Liver (tissue), 9 donors: ENCODE results near the gene ARAP1. TPM values are rescaled to one million over a fixed set of nuclear protein-coding genes. Genes with fewer than 3 reads are reported as not detected.

Source experiments
- DNase-seq: peaks from one replicate; pipeline ENCODE4 v3.0.0-alpha.2; 2017; ENCODE audit warnings: low spot score
- H3K27ac ChIP-seq, 2 donors: one replicate each; pipeline ENCODE4 v1.7.0; 2013; ENCODE audit warnings: inconsistent platforms in 2 of 2, low read length in 2 of 2, control low read depth in 1 of 2, low read depth in 1 of 2, mild to moderate bottlenecking in 1 of 2
- H3K27me3 ChIP-seq, 4 donors: one replicate each; pipeline versions ENCODE4 v1.6.1 to v1.7.0; 2013; ENCODE audit warnings: low read length in 3 of 4, inconsistent platforms in 1 of 4, mild to moderate bottlenecking in 1 of 4, moderate library complexity in 1 of 4; ENCODE audit not compliant: control insufficient read depth in 4 of 4, insufficient read depth in 4 of 4
- H3K36me3 ChIP-seq, 4 donors: one replicate each; pipeline versions ENCODE4 v1.6.1 to v1.7.0; 2013; ENCODE audit warnings: low read length in 3 of 4, mild to moderate bottlenecking in 3 of 4, low read depth in 1 of 4, moderate library complexity in 1 of 4; ENCODE audit not compliant: control insufficient read depth in 4 of 4, insufficient read depth in 3 of 4
- H3K4me1 ChIP-seq, 4 donors: one replicate each; pipeline versions ENCODE4 v1.6.1 to v1.7.0; 2013; ENCODE audit warnings: low read length in 3 of 4, mild to moderate bottlenecking in 3 of 4, moderate library complexity in 1 of 4; ENCODE audit not compliant: control insufficient read depth in 4 of 4, insufficient read depth in 4 of 4
- H3K4me3 ChIP-seq, 3 donors: one replicate each; pipeline versions ENCODE4 v1.6.1 to v1.7.0; 2013; ENCODE audit warnings: low read length in 3 of 3, control low read depth in 1 of 3, low read depth in 1 of 3, mild to moderate bottlenecking in 1 of 3
- H3K9ac ChIP-seq, 2 donors: one replicate each; pipeline ENCODE4 v1.7.0; 2013; ENCODE audit warnings: low read length in 2 of 2, mild to moderate bottlenecking in 2 of 2, moderate library complexity in 2 of 2, control low read depth in 1 of 2, low read depth in 1 of 2
- H3K9me3 ChIP-seq, 4 donors: one replicate each; pipeline versions ENCODE4 v1.6.1 to v1.7.0; 2013; ENCODE audit warnings: low read length in 3 of 4; ENCODE audit not compliant: control insufficient read depth in 4 of 4
- EGR1 ChIP-seq, 2 donors: IDR thresholded peaks; 2 replicates each; pipeline ENCODE4 v1.6.1; 2016 to 2018; ENCODE audit warnings: antibody characterized with exemption in 2 of 2, low read depth in 2 of 2
- FOXA1 ChIP-seq: IDR thresholded peaks from 2 replicates; pipeline ENCODE4 v1.6.1; 2016; ENCODE audit warnings: antibody characterized with exemption
- FOXA2 ChIP-seq: IDR thresholded peaks from 2 replicates; pipeline ENCODE4 v1.6.1; 2016; ENCODE audit warnings: antibody characterized with exemption
- GABPA ChIP-seq, 2 donors: IDR thresholded peaks in 1 of 2; conservative IDR thresholded peaks in 1 of 2; 2 replicates each; pipeline ENCODE4 v1.6.1; 2016; ENCODE audit warnings: antibody characterized with exemption in 2 of 2, mild to moderate bottlenecking in 1 of 2, moderate library complexity in 1 of 2
- HNF4A ChIP-seq, 2 donors: conservative IDR thresholded peaks; 2 replicates each; pipeline ENCODE4 v1.6.1; 2016; ENCODE audit warnings: antibody characterized with exemption in 2 of 2, mild to moderate bottlenecking in 2 of 2
- HNF4G ChIP-seq: IDR thresholded peaks from 2 replicates; pipeline ENCODE4 v1.6.1; 2016; ENCODE audit warnings: antibody characterized with exemption
- JUND ChIP-seq, 2 donors: IDR thresholded peaks; 2 replicates each; pipeline ENCODE4 v1.6.1; 2016; ENCODE audit warnings: antibody characterized with exemption in 2 of 2
- NR2F2 ChIP-seq: IDR thresholded peaks from 2 replicates; pipeline ENCODE4 v1.6.1; 2016; ENCODE audit warnings: antibody characterized with exemption
- RAD21 ChIP-seq, 2 donors: IDR thresholded peaks; 2 replicates each; pipeline ENCODE4 v1.6.1; 2016; ENCODE audit warnings: antibody characterized with exemption in 2 of 2, mild to moderate bottlenecking in 2 of 2
- RXRA ChIP-seq, 2 donors: IDR thresholded peaks; 2 replicates each; pipeline ENCODE4 v1.6.1; 2017 to 2018; ENCODE audit warnings: antibody characterized with exemption in 2 of 2, mild to moderate bottlenecking in 1 of 2
- SP1 ChIP-seq: IDR thresholded peaks from 2 replicates; pipeline ENCODE4 v1.6.1; 2018; ENCODE audit warnings: antibody characterized with exemption, mild to moderate bottlenecking
- TAF1 ChIP-seq: conservative IDR thresholded peaks from 2 replicates; pipeline ENCODE4 v1.6.1; 2016; ENCODE audit warnings: antibody characterized with exemption, mild to moderate bottlenecking
- YY1 ChIP-seq: IDR thresholded peaks from 2 replicates; pipeline ENCODE4 v1.6.1; 2016; ENCODE audit warnings: antibody characterized with exemption, mild to moderate bottlenecking
- WGBS: extraction: QIAGEN DNeasy Blood & Tissue Kit; methylation state at CpG from one replicate; pipeline ENCODE4 v1.1.7; 2013; 5-methylcytosine and 5-hydroxymethylcytosine counted together
- polyA plus RNA-seq, 2 donors: library from polyadenylated mRNA; stranded (reverse) in 1 of 2; unstranded in 1 of 2; fragments of 200-250 nt in 1 of 2; fragments of >200 nt in 1 of 2; fragmentation: Nextera tagmentation in 1 of 2; extraction: Ambion mirVana in 1 of 2; gene quantifications; one replicate each; pipeline versions ENCODE4 v1.2.1 to v1.2.3, GENCODE V29; 2013 to 2015
- total RNA-seq, 2 donors: library from RNA; depleted of rRNA; stranded (reverse); fragments of >200 nt; gene quantifications; one replicate each; pipeline ENCODE4 v1.2.3, GENCODE V29; 2014
- TF ChIP-seq, protein P1 (sequence below): fragments of 150-350 bp; IDR thresholded peaks from 2 replicates; pipeline ENCODE4 v1.5.1; 2017; ENCODE audit warnings: improper control_type of control experiment, low read depth, low read length; ENCODE audit not compliant: missing input control
- TF ChIP-seq, protein P2 (sequence below): IDR thresholded peaks from 2 replicates; pipeline ENCODE4 v1.6.1; 2016; ENCODE audit warnings: antibody characterized with exemption
- TF ChIP-seq, protein P3 (sequence below): IDR thresholded peaks from 2 replicates; pipeline ENCODE4 v1.6.1; 2016; ENCODE audit warnings: antibody characterized with exemption
- TF ChIP-seq, protein P4 (sequence below): IDR thresholded peaks from 2 replicates; pipeline ENCODE4 v1.6.1; 2016; ENCODE audit warnings: antibody characterized with exemption, mild to moderate bottlenecking
- TF ChIP-seq, protein P5 (sequence below): IDR thresholded peaks from 2 replicates; pipeline ENCODE4 v1.6.1; 2016; ENCODE audit warnings: antibody characterized with exemption
- donor health status: healthy.
- donor health status: healthy.
- donor health status: healthy.
- donor health status: healthy.
- donor health status: healthy.

Gene ARAP1
- total and polyA plus RNA-seq, 4 donors = 14.4 to 77.8 (median 43.5) TPM

DNA sequence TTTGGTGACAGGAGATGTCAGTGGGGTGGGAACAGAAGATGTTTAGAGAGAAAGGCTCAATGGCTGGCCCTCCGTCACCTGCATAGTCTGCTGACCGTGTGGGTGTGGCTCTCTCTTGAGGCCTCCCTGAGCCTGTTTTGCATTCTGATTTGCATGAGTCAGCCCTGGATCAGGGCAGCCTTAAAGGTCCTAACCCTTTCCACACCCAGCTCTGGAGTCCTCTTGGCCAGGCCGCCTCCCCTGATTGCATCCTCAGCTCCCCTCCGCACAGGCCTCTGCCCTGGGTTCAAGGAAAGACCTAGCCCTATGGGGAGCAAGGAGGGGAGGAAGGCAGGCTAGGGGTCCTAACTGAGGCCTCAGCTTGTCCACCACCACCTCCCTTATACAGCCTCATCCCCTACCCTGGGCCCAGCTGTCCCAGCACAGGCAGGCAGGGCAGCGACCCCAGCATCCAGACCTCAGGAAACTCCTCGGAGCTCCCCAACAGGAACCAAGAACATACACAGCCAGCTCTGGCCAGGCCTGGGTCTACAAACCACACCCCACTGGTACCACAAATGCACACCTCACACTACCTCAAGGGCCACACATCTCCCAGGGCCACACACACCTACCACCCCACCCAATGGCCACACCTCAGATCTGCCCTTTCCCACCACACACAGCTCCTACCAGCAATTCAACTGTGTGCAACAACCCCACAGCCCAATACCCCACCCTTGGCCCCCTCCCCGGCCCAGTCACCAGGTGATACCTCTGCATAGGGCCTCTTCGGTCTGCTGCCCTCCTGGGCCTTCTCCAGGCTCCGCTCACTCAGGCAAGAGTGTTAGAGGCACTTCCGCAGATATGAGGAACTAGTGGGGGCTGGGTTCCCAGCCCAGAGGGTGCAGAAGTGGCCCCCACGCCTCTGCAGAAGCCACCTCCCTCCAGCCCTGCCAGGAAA lies 13.7 kb downstream of the ARAP1 start:
- peak overlapping the region in 1 of 2 donors; percentile 33 for H3K9ac ChIP-seq
- no peaks in the 10 kb centered on the region for H3K9me3 ChIP-seq
- 82% methylated on average over 11 of the region's 11 CpGs for WGBS
- H3K4me3 ChIP-seq = peak overlapping the region in 1 of 3 donors; percentile 3
- no peaks in the 10 kb centered on the region for H3K27me3 ChIP-seq
- no peaks in the 10 kb centered on the region for H3K36me3 ChIP-seq
- H3K4me1 ChIP-seq = peaks cover 6 to 23% (median 11%) of the 10 kb centered on the region in 4 donors
- H3K27ac ChIP-seq = peak overlapping the region; percentile 33 to 84
- no peak for TF ChIP-seq GABPA (IDR thresholded peaks at IDR 0.05 in 1 of 2, conservative IDR thresholded peaks at IDR 0.05 in 1 of 2)
- no peak for TF ChIP-seq YY1
- TF ChIP-seq FOXA1 = no peak
- no peak for TF ChIP-seq EGR1 (IDR thresholded peaks at IDR 0.05; ENCODE audit: low read depth in 2 of 2)
- no peak for TF ChIP-seq RXRA (IDR thresholded peaks at IDR 0.05)
- TF ChIP-seq RAD21 (IDR thresholded peaks at IDR 0.05) = no peak
- TF ChIP-seq HNF4A (conservative IDR thresholded peaks at IDR 0.05) = no peak
- no peak for TF ChIP-seq JUND (IDR thresholded peaks at IDR 0.05)
- TF ChIP-seq, protein P1, sequence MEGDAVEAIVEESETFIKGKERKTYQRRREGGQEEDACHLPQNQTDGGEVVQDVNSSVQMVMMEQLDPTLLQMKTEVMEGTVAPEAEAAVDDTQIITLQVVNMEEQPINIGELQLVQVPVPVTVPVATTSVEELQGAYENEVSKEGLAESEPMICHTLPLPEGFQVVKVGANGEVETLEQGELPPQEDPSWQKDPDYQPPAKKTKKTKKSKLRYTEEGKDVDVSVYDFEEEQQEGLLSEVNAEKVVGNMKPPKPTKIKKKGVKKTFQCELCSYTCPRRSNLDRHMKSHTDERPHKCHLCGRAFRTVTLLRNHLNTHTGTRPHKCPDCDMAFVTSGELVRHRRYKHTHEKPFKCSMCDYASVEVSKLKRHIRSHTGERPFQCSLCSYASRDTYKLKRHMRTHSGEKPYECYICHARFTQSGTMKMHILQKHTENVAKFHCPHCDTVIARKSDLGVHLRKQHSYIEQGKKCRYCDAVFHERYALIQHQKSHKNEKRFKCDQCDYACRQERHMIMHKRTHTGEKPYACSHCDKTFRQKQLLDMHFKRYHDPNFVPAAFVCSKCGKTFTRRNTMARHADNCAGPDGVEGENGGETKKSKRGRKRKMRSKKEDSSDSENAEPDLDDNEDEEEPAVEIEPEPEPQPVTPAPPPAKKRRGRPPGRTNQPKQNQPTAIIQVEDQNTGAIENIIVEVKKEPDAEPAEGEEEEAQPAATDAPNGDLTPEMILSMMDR = no peak
- TF ChIP-seq, protein P2, sequence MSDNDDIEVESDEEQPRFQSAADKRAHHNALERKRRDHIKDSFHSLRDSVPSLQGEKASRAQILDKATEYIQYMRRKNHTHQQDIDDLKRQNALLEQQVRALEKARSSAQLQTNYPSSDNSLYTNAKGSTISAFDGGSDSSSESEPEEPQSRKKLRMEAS = no peak
- no peak for TF ChIP-seq HNF4G
- TF ChIP-seq, protein P3, sequence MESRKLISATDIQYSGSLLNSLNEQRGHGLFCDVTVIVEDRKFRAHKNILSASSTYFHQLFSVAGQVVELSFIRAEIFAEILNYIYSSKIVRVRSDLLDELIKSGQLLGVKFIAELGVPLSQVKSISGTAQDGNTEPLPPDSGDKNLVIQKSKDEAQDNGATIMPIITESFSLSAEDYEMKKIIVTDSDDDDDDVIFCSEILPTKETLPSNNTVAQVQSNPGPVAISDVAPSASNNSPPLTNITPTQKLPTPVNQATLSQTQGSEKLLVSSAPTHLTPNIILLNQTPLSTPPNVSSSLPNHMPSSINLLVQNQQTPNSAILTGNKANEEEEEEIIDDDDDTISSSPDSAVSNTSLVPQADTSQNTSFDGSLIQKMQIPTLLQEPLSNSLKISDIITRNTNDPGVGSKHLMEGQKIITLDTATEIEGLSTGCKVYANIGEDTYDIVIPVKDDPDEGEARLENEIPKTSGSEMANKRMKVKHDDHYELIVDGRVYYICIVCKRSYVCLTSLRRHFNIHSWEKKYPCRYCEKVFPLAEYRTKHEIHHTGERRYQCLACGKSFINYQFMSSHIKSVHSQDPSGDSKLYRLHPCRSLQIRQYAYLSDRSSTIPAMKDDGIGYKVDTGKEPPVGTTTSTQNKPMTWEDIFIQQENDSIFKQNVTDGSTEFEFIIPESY = no peak
- no peak for TF ChIP-seq TAF1
- TF ChIP-seq SP1 = no peak
- TF ChIP-seq, protein P4, sequence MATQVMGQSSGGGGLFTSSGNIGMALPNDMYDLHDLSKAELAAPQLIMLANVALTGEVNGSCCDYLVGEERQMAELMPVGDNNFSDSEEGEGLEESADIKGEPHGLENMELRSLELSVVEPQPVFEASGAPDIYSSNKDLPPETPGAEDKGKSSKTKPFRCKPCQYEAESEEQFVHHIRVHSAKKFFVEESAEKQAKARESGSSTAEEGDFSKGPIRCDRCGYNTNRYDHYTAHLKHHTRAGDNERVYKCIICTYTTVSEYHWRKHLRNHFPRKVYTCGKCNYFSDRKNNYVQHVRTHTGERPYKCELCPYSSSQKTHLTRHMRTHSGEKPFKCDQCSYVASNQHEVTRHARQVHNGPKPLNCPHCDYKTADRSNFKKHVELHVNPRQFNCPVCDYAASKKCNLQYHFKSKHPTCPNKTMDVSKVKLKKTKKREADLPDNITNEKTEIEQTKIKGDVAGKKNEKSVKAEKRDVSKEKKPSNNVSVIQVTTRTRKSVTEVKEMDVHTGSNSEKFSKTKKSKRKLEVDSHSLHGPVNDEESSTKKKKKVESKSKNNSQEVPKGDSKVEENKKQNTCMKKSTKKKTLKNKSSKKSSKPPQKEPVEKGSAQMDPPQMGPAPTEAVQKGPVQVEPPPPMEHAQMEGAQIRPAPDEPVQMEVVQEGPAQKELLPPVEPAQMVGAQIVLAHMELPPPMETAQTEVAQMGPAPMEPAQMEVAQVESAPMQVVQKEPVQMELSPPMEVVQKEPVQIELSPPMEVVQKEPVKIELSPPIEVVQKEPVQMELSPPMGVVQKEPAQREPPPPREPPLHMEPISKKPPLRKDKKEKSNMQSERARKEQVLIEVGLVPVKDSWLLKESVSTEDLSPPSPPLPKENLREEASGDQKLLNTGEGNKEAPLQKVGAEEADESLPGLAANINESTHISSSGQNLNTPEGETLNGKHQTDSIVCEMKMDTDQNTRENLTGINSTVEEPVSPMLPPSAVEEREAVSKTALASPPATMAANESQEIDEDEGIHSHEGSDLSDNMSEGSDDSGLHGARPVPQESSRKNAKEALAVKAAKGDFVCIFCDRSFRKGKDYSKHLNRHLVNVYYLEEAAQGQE = no peak
- TF ChIP-seq, protein P5, sequence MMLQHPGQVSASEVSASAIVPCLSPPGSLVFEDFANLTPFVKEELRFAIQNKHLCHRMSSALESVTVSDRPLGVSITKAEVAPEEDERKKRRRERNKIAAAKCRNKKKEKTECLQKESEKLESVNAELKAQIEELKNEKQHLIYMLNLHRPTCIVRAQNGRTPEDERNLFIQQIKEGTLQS = no peak
- TF ChIP-seq FOXA2 = no peak
- no peak for TF ChIP-seq NR2F2
- DNase-seq = no peak
